DMS53 treated with DMSO at 0.1 percent for 48 hours (cell line): Measurements from ENCODE around the gene CAMTA1.

Experiments
- DNase-seq: peaks from one replicate; lab custom pipeline; 2025; ENCODE audit not compliant: unreplicated experiment; lab: John Stamatoyannopoulos, UW

CAMTA1 gene

GRCh38 chr1:6998267-6998666, 213.0 kb downstream of the CAMTA1 start:
- no peak for DNase-seq

DNA sequence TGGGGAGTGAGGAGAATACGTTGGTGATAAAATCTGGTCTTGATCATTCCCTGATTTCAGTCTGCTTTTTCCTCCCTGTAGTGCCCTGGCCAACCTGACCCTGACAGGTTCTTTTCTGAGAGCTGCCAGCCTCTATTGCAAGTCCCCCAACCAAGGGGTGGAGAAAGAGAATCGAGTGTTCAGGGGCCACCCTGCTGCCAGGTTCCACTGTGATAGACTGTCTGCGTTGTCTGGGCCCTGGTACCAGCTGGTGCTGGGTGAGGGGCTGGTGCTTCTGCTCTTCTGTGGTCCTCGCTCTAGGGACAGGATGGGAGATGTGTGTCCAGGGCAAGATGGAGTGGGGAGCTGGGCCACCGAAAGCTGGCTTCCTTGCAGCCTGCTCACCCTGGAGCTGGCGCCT, 214.6 kb downstream of the CAMTA1 start:
- DNase-seq, result no peak

DNA sequence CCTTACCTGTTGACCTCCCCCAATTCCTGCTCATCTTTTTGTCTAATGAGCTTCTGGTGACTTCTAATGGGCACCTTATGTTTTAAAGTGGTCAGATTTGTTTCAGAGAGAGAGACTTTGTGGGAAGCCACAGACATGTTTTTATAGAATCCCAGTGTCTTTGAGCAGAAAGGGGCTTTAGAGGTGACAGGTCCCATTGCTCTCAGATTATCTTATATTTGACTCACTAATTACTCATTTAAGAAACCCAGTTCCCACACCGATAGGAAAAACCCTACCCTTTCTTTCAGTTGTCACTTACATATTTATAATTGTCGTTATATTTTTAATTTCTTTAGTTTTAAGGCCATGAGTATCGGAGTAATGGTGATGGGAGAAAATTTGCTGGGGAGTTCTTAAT, 215.5 kb downstream of the CAMTA1 start:
- DNase-seq, result no peak

GRCh38 chr1:7002728-7003127, 217.5 kb downstream of the CAMTA1 start:
- no peak for DNase-seq

DNA sequence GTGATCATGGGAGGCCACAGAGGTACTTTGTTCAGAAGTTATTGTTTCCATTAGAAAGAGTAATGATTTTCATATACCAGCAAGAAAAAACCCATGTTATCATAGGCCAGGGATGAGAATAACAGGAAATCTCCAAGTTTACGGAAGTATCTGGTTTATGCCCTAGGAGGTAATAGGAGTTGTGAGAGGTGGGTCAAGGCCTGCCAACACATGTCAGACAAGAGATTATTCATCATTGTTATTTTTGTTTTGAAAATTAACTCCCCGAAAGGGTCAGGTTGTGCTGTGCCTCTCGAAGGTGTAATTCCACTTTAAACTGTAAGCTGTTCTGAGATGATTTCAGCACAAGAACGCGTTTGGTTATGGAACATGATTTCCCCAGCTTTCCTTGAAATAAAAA, 218.4 kb downstream of the CAMTA1 start:
- DNase-seq, result no peak

DNA sequence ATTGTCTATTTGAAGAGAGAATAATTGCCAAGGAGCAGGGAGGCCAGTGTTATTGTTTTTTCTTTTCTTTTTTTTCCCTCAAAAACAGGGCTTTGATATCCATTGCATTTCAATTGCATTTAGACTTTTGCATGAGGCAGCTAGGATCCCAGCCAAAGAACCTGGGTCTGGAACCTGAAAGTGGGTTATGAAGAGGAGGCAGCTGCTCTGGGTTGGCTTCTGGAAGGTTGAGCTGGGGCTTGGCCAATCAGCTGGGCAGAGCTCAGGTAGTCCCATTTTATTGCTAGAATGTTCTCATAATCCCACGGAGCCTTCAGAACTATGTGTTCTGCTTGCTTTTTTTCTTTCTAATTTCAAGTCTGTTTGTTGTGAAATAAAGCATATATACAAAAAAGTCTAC, 218.9 kb downstream of the CAMTA1 start:
- no peak for DNase-seq

DNA sequence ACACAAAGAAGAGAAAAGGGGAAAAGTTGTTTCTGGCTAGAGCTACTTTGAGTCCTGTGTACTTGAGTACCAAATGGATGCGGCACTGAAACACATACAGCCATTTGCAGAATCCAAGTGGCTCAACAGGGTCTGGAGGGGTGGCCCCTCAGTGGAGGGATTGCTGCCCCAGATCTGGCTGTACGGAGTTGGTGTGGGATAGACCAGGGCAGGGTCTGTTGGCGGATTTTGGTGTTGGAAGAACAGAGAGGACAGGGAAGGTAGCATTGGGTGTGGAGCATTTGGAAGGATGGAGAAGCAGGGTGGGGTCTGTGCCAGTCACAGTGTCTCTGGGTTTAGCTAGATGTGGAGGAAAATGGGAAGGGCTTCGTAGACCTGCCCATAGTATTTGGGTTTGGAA, 220.5 kb downstream of the CAMTA1 start:
- no peak for DNase-seq

GRCh38 chr1:7006996-7007871, 222.0 kb downstream of the CAMTA1 start:
- DNase-seq, result no peak

DNA sequence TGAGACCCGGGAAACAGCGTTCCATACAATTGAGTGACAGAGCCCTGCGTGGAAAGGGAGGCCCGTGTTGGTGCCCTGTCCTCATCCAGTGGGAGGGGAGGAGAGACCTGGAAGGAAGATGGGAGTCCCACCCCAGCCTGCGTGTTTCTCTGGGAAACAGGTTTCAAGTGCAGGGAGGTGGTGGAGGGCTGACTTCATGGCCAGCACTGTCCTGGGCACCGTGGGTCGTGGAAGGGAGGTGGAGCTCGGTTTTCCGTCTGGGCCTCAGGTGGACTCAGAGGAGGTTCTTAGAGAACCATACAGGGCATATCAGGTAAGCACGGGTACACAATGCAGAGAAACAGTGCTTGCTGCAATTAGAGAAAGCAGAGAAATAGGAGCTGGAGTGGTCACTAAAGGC, 222.6 kb downstream of the CAMTA1 start:
- no peak for DNase-seq

DNA sequence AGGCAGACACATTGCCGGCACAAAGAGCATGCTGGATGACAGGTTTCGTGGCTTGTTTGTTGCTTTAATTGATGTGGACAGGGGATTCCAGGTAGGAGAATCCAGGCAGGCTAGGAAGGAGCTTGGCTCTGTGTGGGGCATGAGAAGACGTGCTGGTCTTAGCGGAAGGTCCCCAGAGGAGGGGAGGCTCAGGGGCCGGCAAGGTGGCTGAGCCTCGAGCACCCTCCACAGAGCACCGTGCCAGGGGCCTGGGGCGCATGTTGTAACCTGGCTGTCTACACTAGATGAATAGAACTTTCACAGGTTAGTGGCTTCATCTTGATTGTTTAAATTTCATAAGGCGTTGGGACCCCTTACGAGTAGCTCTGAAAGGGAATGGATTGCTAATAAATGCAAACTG, 223.1 kb downstream of the CAMTA1 start:
- DNase-seq, result no peak

- DNase-seq, result no peak
Observed at GRCh38 chr1:7008975-7009740, 223.9 kb downstream of the CAMTA1 start.

DNA sequence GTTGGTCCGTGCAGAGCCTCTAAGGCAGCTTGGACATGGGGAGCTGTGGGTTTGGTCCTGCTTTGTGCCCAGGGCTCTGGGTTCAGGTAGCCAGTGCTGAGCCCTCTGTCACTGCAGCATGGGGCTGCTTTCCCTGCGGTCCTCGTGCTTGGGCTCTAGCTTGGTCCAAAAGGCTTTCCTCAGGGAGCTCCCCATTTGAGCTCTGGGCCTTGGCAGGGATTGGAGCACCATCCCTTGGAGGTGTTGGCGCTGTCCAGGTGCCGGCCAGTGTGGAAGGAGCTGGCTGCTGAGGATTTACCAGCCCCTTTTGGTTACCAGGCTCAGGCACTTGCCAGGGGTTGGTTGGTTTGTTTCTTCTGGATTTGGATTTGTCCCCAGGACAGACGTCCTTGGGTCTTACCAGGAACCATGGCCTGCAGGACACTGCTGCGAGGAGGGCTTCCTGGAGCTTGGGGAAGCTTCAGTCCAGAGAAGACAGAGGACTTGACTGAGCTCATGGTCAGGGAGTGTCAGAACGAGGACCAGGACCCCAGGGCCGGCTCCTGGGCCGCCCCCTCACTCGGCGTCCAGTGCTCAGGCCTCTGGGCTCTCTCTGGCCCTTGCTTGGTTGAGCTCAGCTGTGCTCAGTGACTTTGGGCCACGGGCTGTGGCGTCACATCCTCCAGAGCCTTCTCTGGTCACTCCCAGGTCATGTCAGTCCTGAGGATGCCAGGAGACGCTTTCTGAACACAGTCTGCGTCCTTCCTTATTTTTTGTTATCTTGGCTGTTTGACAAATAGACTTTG, 224.7 kb downstream of the CAMTA1 start:
- DNase-seq, result no peak

- DNase-seq, result no peak
Observed at GRCh38 chr1:7010534-7011200, 225.4 kb downstream of the CAMTA1 start.

DNA sequence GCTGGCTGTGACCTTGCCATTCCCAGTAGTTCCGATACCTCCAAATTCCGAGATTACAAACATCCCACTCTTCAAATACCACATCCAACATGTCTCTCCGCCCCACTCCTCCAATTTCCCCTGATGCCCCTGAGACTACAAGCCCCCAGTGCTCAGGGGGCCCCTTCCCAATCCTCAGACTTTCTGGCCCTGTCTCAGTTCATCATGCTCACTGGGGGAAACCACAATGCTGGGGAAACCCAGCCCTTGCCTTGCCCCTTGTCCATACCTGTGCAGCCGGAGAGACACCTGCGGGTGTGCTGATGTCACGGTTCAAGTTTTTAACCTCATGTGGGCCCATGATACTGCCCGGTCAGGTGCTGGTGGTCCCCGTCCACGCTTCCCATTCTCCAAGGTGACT, 226.6 kb downstream of the CAMTA1 start:
- DNase-seq, result no peak

DNA sequence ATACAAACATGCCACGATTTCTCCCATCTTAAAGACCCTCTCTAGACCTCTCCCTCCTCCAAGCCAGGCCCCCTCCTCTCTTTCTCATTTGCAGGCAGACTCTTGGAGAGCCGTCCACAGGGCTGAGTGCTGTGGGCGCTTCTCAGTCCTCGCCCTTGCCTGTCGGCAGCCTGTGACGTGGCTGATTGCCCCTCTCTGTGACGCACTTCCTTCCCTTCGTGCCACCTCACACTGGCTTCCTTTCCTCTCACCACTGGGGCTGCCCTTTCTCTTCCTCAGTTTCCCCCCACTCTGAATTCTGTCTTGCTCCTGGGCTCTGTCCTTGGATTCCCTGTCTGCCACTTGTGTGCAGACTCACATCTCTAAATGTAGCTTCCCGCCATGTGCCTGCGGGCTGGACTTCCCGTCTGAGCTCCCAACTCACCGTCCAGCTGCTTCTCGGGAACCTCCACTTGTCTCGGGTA, 227.2 kb downstream of the CAMTA1 start:
- no peak for DNase-seq

- no peak for DNase-seq
Observed at GRCh38 chr1:7013833-7014639, 228.8 kb downstream of the CAMTA1 start.

DNA sequence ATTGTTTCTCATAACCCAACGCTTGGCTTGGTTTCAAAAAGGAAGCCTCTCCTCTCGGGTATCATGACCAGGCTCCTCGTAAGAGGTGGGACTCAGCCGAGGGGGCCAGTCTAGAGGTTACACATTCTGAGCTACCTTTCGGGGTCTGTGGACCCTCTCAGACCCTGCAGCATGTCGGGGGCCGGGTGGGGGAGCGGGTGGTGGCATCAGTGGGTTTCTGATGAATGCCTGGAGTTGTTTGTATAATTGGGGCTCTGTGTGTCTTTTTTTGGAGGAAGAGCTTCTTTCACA, 229.3 kb downstream of the CAMTA1 start:
- DNase-seq, result no peak

DNA sequence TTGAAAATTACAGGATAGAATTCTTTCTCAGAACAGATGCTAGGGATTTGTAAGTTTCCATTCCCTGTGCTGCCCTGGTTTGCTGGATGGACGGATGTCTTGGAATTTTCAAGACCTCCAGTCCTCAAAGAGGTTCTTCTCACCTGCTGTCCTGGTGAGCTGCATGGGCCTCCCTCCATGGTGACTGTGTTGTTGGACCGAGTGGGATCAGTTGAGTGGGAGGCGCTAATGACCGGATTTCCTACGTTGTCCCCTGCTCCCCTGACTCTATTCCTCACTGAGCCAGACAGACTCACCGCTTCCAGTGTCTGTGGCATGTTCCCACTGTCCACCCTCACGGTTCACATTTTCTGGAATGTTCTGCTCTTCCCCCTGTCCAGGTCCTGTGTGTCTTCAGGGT, 229.8 kb downstream of the CAMTA1 start:
- DNase-seq, result no peak

DNA sequence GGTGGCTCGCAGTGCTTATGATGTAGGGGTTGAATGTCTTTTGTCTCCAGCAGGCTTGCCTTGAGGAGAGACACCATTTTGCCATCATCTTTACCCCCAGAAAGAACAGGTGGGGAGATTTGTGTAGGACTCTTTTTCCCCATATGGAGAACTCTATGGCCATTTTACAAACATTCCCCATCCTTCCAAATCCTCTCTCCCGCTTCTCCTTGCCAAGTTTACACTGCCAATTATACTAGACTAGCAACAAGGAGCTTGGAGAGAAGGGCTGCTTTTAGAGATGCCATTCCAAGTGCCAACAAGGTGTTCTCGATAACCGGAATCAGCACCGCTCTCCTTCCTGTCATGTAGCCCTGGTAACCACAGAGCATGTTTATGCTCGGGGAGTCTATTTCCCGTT, 233.1 kb downstream of the CAMTA1 start:
- no peak for DNase-seq

- no peak for DNase-seq
Observed at GRCh38 chr1:7018826-7019225, 233.6 kb downstream of the CAMTA1 start.
